ENCODE data around the gene ZNF266.

GRCh38 chr19:9467161-9467560, 31.8 kb upstream of the ZNF266 start:
- no peak for TF ChIP-seq CTCF (IDR thresholded peaks at IDR 0.05)
- no peak for TF ChIP-seq POLR2A (IDR thresholded peaks at IDR 0.05)

Measured in lower leg skin (tissue), 3 donors.